Measurements from ENCODE around the gene MRPL10.

The MRPL10 gene

DNA sequence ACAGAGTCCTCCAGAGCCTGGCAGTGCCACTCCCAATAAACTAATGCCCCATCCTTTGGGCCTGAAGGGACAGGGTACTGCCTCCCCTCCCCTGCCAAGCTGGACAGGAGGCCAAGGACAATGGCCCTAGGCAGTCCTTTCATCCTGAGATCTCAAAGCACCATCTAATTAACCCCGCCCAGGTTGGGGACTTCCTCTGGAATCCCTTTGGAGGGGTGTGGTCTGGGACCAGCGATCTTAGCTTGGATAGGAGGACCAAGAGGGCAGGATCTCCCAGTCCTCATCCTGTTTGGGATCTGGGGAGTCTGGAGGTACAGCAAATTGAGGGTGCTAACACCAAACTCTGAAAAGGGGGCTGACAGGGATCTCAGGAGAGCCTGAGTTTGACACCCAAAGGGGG lies 37.8 kb upstream of the MRPL10 start:
- in situ Hi-C loops (cut with HindIII; ENCODE audit: low sequenced_read_pairs): no loop called here

DNA sequence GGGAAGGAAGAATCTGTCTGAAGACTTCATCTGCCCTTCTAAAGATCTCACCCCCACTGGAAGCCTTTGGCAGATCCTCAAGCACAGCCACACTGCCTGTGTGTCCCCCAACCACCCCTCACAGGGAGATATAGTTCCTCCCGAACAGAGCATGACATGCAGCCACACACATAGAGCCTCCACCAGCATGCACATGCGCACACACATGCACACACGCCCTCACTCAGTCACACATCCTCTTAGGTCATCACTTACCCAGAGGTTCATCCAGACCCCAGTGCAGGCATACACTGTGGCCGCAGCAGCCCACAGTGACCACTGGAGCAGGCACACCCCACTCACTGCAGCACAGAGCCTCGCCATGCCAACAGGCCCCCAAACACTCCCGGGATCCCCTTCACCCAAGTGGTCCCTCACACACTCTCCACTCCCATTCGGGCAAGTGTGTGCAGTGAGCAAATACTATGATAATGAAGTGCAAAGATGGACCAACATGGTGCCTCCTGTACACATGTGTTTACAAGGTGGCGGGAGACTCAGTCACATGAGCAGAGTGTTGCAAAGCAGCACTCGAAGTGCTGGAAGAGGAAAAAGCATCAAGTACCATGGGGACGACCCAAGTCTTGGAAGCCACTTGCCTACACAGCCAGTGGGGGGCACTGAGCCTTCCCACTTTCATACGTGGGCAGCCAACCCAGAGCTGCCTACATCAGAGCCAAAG lies 36.6 kb upstream of the MRPL10 start:
- no peak overlapping the region for H3K4me3 ChIP-seq (ENCODE audit: low read depth, low read length)
- TF ChIP-seq, protein P1, sequence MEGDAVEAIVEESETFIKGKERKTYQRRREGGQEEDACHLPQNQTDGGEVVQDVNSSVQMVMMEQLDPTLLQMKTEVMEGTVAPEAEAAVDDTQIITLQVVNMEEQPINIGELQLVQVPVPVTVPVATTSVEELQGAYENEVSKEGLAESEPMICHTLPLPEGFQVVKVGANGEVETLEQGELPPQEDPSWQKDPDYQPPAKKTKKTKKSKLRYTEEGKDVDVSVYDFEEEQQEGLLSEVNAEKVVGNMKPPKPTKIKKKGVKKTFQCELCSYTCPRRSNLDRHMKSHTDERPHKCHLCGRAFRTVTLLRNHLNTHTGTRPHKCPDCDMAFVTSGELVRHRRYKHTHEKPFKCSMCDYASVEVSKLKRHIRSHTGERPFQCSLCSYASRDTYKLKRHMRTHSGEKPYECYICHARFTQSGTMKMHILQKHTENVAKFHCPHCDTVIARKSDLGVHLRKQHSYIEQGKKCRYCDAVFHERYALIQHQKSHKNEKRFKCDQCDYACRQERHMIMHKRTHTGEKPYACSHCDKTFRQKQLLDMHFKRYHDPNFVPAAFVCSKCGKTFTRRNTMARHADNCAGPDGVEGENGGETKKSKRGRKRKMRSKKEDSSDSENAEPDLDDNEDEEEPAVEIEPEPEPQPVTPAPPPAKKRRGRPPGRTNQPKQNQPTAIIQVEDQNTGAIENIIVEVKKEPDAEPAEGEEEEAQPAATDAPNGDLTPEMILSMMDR (IDR thresholded peaks at IDR 0.05; ENCODE audit: low read depth, low read length, missing control alignments): no peak
- in situ Hi-C loops (cut with HindIII; ENCODE audit: low sequenced_read_pairs): no loop called here
- DNase-seq (ENCODE audit: low read depth): no peak

More for the DNA sequence above, 37.8 kb upstream of the MRPL10 start:
- no peak overlapping the region for H3K4me3 ChIP-seq (ENCODE audit: low read depth, low read length)
- DNase-seq (ENCODE audit: low read depth): no peak
- TF ChIP-seq, protein P1 (IDR thresholded peaks at IDR 0.05; ENCODE audit: low read depth, low read length, missing control alignments): no peak

DNA sequence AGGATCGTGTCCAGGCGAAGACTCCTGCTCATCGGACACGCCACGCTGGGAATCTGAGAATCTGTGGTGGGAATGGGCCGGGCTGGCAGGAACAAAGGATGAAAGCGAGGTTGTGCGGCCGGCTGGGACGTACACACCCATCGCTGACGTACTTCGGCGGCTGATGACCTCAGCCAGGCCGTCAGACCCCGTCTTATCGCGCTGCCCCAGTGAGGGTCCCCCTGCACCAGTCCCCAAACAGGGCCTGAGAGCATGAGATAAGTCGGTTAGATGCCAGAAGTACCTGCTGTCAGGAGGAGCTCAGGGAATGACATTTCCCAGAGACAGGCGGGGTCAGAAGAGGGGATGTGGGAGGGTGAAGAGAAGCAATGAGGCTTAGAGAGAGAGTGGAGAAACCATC lies 35.6 kb upstream of the MRPL10 start:
- DNase-seq (ENCODE audit: low read depth): no peak
- in situ Hi-C loops (cut with HindIII; ENCODE audit: low sequenced_read_pairs): no loop called here
- no peak overlapping the region for H3K4me3 ChIP-seq (ENCODE audit: low read depth, low read length)
- TF ChIP-seq, protein P1 (IDR thresholded peaks at IDR 0.05; ENCODE audit: low read depth, low read length, missing control alignments): no peak

DNA sequence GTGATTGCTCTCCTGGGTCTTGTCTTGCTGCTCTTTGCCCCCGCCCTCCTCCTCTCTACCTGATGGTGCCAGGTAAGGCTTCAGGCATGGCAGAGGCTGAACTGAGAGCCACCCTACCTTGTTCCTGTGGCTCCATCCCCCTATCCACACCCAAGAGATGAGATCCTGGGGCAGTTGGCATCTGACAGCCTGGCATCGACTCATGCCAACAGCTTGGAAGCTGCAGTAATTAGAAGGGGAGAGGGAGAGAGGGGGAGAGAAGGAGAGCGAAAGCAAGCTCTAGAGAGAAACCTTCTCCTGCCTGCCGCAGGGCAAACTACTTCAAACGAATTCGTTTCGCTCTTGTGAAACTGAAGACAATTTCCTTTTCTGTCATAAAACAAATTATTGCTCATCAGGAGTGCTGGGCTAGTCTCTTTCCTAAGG lies 33.5 kb upstream of the MRPL10 start:
- in situ Hi-C loops (cut with HindIII; ENCODE audit: low sequenced_read_pairs): no loop called here
- TF ChIP-seq, protein P1 (IDR thresholded peaks at IDR 0.05; ENCODE audit: low read depth, low read length, missing control alignments): no peak
- no peak overlapping the region for H3K4me3 ChIP-seq (ENCODE audit: low read depth, low read length)

DNA sequence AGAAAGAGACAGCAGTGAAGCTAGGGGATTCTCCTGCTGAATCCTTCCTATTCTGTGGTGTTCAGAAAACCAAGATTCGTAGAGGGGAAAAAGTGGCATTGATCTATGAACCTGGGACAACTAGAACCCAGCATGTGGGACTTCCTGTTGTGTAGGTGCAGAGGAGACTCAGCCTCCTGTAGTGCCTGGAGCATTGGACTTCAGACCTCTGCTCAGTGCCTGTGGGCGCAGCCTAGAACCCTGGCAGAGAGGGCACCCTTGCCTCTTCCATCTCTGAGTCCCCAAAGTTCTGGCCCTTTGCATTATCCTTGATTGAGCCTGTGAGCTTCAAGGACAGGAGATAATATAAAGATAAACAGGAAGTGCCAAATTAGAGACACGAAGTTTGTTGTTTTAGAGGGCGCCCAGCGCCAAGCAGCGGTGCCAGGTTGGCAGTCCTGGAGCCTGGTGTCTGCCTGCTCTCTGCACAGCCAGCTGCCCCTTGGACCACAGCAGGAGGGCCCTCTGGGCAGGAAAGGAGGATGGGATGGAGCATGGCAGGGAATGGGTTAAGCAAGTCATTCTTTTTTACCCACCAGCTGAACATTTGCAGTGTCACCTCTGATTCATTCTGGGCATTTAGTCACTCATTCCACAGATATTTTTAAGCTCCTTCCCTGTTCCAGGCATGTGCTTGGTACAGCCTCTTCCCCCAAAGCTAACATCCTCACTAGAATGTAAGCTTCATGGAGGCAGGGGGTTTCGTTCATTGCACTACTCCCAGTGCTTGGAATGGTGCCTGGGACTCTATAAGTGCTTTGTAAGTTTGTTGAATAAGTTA lies 31.5 kb upstream of the MRPL10 start:
- DNase-seq (ENCODE audit: low read depth): no peak
- H3K4me3 ChIP-seq (ENCODE audit: low read depth, low read length): no peak overlapping the region
- in situ Hi-C loops (cut with HindIII; ENCODE audit: low sequenced_read_pairs): no loop called here
- TF ChIP-seq, protein P1 (IDR thresholded peaks at IDR 0.05; ENCODE audit: low read depth, low read length, missing control alignments): no peak

More for the DNA sequence above, 33.5 kb upstream of the MRPL10 start:
- no peak for DNase-seq (ENCODE audit: low read depth)

DNA sequence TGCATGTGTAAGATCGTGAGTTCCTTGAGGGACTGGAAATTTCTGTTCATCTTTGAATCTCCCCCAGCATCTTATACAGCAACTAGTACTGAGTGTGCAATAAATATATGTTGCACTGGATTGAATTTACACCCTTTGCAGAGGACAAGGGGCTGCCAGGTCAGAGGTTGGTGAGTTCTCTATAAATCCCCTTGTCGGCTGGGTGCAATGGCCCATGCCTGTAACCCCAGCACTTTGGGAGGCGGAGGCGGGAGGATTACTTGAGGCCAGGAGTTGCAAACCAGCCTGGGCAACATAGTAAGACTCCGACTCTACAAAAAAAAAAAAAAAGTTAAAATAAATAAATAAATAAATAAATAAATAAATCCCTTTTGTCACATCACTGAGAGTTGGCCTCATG lies 29.0 kb upstream of the MRPL10 start:
- DNase-seq (ENCODE audit: low read depth): no peak
- H3K4me3 ChIP-seq (ENCODE audit: low read depth, low read length): no peak overlapping the region
- in situ Hi-C loops (cut with HindIII; ENCODE audit: low sequenced_read_pairs): no loop called here
- TF ChIP-seq, protein P1 (IDR thresholded peaks at IDR 0.05; ENCODE audit: low read depth, low read length, missing control alignments): no peak
